Activated naive CD8-positive, alpha-beta T cell treated with anti-CD3 and anti-CD28 coated beads, Interleukin-2, amount 50 U/mL, for 24 hours (primary cell): ENCODE data around the gene RASGRP4.
"Not testable (repeated sequence)": the region's sequence is repeated elsewhere in the genome, so short reads cannot be mapped to it uniquely, and the experiment has no call there.

Source experiments
- ATAC-seq: fragments of 150-1000 bp; cut with Tn5 transposase; one replicate; pipeline ENCODE4 v1.10.0; 2021
- DNase-seq: peaks from one replicate; pipeline ENCODE4 v3.0.0; 2021
- H3K27ac Mint-ChIP-seq: one replicate; pipeline ENCODE4 v1.8.0; 2021; ENCODE audit warnings: mild to moderate bottlenecking, mixed read lengths
- H3K27me3 Mint-ChIP-seq: one replicate; pipeline ENCODE4 v1.8.0; 2021; ENCODE audit warnings: mixed read lengths
- H3K36me3 Mint-ChIP-seq: one replicate; pipeline ENCODE4 v1.8.0; 2021; ENCODE audit warnings: low read depth, mixed read lengths
- H3K4me1 Mint-ChIP-seq: one replicate; pipeline ENCODE4 v1.8.0; 2021; ENCODE audit warnings: mixed read lengths
- H3K4me3 Mint-ChIP-seq: one replicate; pipeline ENCODE4 v1.8.0; 2021; ENCODE audit warnings: mild to moderate bottlenecking, moderate library complexity, mixed read lengths
- H3K9me3 Mint-ChIP-seq: one replicate; pipeline ENCODE4 v1.8.0; 2021; ENCODE audit warnings: mixed read lengths

RASGRP4 gene

GRCh38 chr19:38383743-38384142 is 42.3 kb downstream of the RASGRP4 start:
- Mint-ChIP-seq H3K27me3 (peaks cover 9% of the 10 kb centered on the region), H3K36me3 (peaks cover 59% of the 10 kb centered on the region), H3K9me3 (no peaks in the 10 kb centered on the region), H3K27ac (no peak overlapping the region), H3K4me1 (peaks cover 13% of the 10 kb centered on the region), H3K4me3 (no peak overlapping the region)
- ATAC-seq (no peak), DNase-seq (no peak)

DNA sequence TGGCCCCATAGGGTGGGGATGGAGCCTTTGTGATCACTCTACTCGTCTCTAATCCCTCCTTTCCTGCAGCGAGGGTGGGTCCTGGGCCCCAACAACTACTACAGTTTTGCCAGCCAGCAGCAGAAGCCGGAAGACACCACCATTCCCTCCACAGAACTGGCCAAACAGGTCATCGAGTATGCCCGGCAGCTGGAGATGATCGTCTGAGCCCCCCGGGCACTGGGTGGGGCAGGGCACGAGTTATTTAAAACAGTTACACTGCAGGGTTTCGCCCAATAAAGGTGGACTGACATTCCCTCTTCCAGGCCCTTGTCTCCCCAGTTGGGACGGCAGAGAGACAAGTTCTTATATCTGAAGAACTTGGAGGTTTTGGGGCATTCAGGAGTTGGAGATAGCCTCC is 42.8 kb downstream of the RASGRP4 start:
- no peak for DNase-seq
- Mint-ChIP-seq H3K4me1 (peaks cover 12% of the 10 kb centered on the region), H3K4me3 (no peak overlapping the region), H3K27me3 (peaks cover 8% of the 10 kb centered on the region), H3K27ac (no peak overlapping the region), H3K9me3 (no peaks in the 10 kb centered on the region), H3K36me3 (peaks cover 63% of the 10 kb centered on the region)
- no peak for ATAC-seq

DNA sequence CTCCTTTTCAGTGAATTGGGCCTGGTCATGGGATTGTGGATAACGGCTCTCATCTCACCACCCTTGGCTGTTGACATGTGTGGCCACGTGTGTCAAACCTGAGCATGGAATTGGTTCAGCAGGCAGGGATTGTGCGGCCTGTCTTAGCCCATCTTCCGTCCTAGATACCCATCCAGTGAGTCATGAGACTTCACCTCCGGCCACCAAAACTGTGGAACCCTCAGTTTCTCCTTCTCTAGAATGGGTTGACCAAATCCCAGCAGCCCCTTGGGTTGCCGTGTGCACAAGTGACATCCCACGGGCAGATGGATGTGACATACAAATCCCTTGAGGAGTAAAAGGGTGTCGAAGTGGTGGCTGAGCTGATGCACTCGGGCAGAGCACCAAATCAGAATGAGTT is 44.9 kb downstream of the RASGRP4 start:
- Mint-ChIP-seq H3K27ac (no peak overlapping the region), H3K9me3 (no peaks in the 10 kb centered on the region), H3K36me3 (peaks cover 69% of the 10 kb centered on the region), H3K27me3 (no peaks in the 10 kb centered on the region), H3K4me1 (peaks cover 12% of the 10 kb centered on the region), H3K4me3 (no peak overlapping the region)
- DNase-seq, result no peak
- ATAC-seq, result no peak

GRCh38 chr19:38378866-38379265 is 47.2 kb downstream of the RASGRP4 start:
- no peak for DNase-seq
- no peaks in the 10 kb centered on the region for H3K9me3 Mint-ChIP-seq
- no peak for ATAC-seq
- no peak overlapping the region for H3K4me3 Mint-ChIP-seq
- H3K27me3 Mint-ChIP-seq, result no peaks in the 10 kb centered on the region
- H3K27ac Mint-ChIP-seq, result no peak overlapping the region
- peaks cover 71% of the 10 kb centered on the region for H3K36me3 Mint-ChIP-seq
- peaks cover 27% of the 10 kb centered on the region for H3K4me1 Mint-ChIP-seq

- DNase-seq, result no peak
- H3K9me3 Mint-ChIP-seq, result no peaks in the 10 kb centered on the region
- peaks cover 27% of the 10 kb centered on the region for H3K4me1 Mint-ChIP-seq
- peaks cover 53% of the 10 kb centered on the region for H3K36me3 Mint-ChIP-seq
- no peak overlapping the region for H3K27ac Mint-ChIP-seq
- no peaks in the 10 kb centered on the region for H3K27me3 Mint-ChIP-seq
- no peak for ATAC-seq
- no peak overlapping the region for H3K4me3 Mint-ChIP-seq
Measured at GRCh38 chr19:38377052-38377451, 49.0 kb downstream of the RASGRP4 start.

DNA sequence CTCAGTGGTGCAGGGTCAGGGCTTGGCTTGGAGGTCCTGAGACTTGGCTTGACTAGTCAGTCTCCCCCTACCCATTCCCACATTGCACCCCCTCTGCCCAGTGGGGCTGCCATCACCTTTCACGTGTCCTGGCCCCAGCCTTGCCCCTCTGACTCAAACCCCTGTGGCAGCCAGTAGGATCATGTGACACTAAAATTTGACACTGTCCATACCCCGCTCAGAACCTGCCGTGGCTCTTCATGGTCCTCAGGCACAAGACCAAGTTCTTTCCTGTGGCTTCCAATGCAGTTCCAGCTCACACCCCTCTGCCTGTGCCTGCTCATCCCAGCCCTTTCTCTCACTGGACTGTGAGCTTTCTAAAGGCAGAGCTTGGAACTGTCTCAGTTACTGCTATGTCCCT is 49.4 kb downstream of the RASGRP4 start:
- Mint-ChIP-seq H3K9me3 (no peaks in the 10 kb centered on the region), H3K4me3 (peak overlapping the region; percentile 98), H3K4me1 (peaks cover 27% of the 10 kb centered on the region), H3K27me3 (no peaks in the 10 kb centered on the region), H3K36me3 (peaks cover 49% of the 10 kb centered on the region), H3K27ac (peak overlapping the region; percentile 55)
- ATAC-seq (no peak), DNase-seq (no peak)

DNA sequence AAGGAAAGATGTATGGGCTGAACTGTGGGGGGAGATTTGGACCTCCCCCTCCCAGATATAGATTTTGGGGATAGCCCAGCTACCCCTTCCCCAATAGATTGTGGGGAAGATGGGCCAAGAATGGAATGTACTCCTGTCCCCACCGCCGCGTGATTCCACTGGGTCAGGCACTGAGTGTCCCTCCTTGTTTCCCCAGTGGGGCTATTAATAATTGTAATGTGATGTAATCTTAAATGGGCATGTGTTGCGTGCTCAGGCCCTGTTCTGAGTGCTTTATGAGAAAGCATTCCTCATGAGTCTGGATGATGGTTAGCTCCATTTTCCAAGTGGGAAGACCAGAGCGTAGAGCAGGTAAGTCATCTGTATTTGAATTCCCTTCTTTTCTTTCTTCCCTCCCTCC is 50.3 kb downstream of the RASGRP4 start:
- ATAC-seq (no peak), DNase-seq (no peak)
- Mint-ChIP-seq H3K9me3 (no peaks in the 10 kb centered on the region), H3K27ac (peak overlapping the region; percentile 97), H3K4me3 (peak overlapping the region; percentile 98), H3K27me3 (no peaks in the 10 kb centered on the region), H3K36me3 (peaks cover 42% of the 10 kb centered on the region), H3K4me1 (peaks cover 27% of the 10 kb centered on the region)

DNA sequence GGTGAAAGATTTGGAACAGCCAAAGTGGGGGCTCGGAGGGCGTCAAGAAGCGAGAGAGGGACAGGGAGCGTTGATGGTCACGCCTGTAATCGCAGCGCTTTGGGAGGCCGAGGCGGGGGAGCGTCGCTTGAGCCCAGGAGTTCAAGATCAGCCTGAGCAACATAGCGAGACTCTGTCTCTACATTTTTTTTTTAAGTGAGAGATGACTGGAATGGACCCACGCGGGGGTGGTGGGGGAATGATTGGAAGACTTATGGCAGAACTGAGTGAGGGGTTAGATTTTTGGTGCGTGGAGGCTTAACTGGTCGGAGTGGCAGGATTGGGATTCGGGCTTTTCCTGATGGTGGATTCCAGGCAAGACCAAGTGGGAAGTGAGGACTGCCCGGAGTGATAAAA is 50.9 kb downstream of the RASGRP4 start:
- Mint-ChIP-seq H3K4me3 (peak overlapping the region; percentile 98), H3K27ac (peak overlapping the region; percentile 97), H3K4me1 (peaks cover 27% of the 10 kb centered on the region), H3K27me3 (no peaks in the 10 kb centered on the region), H3K36me3 (peaks cover 38% of the 10 kb centered on the region), H3K9me3 (no peaks in the 10 kb centered on the region)
- no peak for ATAC-seq
- DNase-seq, result no peak

DNA sequence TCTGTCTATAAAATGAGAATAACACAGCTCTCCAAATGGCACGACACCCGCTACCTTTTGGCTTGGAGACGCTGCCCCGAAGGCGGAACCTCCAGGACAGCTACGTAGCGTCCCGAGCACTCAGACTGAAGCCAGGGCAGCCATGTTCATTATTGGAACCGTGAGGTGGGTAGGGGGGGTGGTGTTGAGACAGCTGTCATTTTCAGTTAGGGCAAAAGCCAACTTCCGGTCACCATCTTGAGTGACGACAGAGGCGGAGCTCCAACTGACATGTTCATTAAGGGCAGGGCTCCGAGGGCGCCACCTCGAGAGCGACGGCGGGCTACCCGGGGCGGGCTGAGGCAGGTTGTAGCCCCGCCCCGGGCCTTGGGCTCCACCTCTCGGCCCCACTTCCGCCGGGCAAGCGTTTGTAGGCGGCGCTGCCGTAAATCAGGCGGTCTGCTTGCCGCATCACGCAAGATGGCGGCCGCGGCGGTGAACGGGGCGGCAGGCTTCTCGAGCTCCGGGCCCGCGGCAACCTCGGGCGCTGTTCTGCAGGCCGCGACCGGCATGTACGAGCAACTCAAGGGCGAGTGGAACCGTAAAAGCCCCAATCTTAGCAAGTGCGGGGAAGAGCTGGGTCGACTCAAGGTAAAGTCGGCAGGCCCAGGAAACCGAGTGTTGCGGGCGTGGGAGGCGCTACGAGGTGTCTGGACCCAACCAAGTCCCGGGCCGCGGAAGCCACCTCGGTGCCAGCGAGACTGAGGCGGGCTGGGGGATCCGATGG is 51.5 kb downstream of the RASGRP4 start, which contains the start of gene PSMD8:
TSS of gene PSMD8 (plus strand) at position 240 of the 766 bp plus-strand sequence. CDS start at position 271, 31 bp downstream.
- Mint-ChIP-seq H3K9me3 (no peaks in the 10 kb centered on the region), H3K27ac (peak within 1 kb of the TSS; percentile 97), H3K4me1 (peaks cover 27% of the 10 kb centered on the region), H3K36me3 (peaks cover 35% of the 10 kb centered on the region), H3K27me3 (no peaks in the 10 kb centered on the region), H3K4me3 (peak within 1 kb of the TSS; percentile 98)
- ATAC-seq (peak; percentile 98), DNase-seq (peak; percentile 98)

- H3K27ac Mint-ChIP-seq, result peak overlapping the region; percentile 77
- H3K4me1 Mint-ChIP-seq, result peaks cover 27% of the 10 kb centered on the region
- ATAC-seq, result no peak
Measured at GRCh38 chr19:38373907-38374331, 52.1 kb downstream of the RASGRP4 start.

GRCh38 chr19:38371081-38371480 is 54.9 kb downstream of the RASGRP4 start:
- Mint-ChIP-seq H3K4me3 (no peak overlapping the region), H3K27me3 (peaks cover 2% of the 10 kb centered on the region), H3K36me3 (peaks cover 13% of the 10 kb centered on the region), H3K27ac (no peak overlapping the region), H3K4me1 (peaks cover 16% of the 10 kb centered on the region), H3K9me3 (no peaks in the 10 kb centered on the region)
- ATAC-seq (no peak), DNase-seq (no peak)

More at GRCh38 chr19:38373907-38374331, 52.1 kb downstream of the RASGRP4 start:
- H3K4me3 Mint-ChIP-seq, result peak overlapping the region; percentile 98
- H3K9me3 Mint-ChIP-seq, result no peaks in the 10 kb centered on the region
- H3K27me3 Mint-ChIP-seq, result no peaks in the 10 kb centered on the region
- DNase-seq, result no peak
- peaks cover 30% of the 10 kb centered on the region for H3K36me3 Mint-ChIP-seq

DNA sequence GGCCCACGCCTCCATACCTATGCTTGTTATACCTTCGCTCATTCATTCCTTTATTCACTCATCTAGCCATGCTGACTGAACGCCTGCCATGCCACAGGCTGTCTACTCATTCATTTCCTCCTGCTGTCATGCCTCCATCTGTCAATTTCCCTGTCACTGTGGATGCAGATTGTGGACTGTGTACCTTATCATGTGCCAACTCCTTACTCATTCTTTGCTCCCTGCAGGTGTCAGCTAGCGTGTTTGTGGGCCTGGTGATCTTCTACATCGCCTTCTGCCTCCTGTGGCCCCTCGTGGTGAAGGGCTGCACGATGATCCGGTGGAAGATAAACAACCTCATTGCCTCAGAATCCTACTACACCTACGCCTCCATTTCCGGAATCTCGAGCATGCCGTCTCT is 55.7 kb downstream of the RASGRP4 start:
- peaks cover 7% of the 10 kb centered on the region for H3K36me3 Mint-ChIP-seq
- peaks cover 9% of the 10 kb centered on the region for H3K4me1 Mint-ChIP-seq
- no peak overlapping the region for H3K4me3 Mint-ChIP-seq
- H3K27ac Mint-ChIP-seq, result no peak overlapping the region
- H3K9me3 Mint-ChIP-seq, result no peaks in the 10 kb centered on the region
- ATAC-seq (no peak), DNase-seq (no peak)
- peaks cover 2% of the 10 kb centered on the region for H3K27me3 Mint-ChIP-seq

GRCh38 chr19:38369584-38369983 is 56.4 kb downstream of the RASGRP4 start:
- Mint-ChIP-seq H3K27ac (no peak overlapping the region), H3K4me1 (peaks cover 4% of the 10 kb centered on the region), H3K27me3 (peaks cover 2% of the 10 kb centered on the region), H3K9me3 (no peaks in the 10 kb centered on the region), H3K4me3 (no peak overlapping the region), H3K36me3 (peaks cover under 1% of the 10 kb centered on the region)
- ATAC-seq (no peak), DNase-seq (no peak)

DNA sequence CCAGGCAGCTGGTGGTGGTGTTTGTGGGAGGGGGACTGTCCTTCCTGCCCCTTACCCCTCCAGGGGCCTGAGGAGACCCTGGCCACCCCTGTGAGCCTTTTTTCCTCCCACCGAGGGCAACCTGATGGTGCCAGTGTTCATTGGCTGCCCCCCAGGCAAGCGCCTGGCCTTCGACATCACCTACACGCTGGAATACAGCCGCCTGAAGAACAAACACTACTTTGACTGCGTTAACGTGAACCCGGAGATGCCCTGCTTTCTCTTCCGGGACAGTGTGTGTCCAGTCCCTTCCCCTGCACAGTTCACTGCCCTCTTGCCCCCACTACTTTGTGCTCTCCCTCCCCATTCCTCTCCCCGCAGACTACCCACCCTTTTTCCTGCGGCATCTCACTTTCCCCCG is 59.0 kb downstream of the RASGRP4 start:
- H3K9me3 Mint-ChIP-seq, result no peaks in the 10 kb centered on the region
- ATAC-seq, result no peak
- H3K4me3 Mint-ChIP-seq, result no peak overlapping the region
- peaks cover 7% of the 10 kb centered on the region for H3K27me3 Mint-ChIP-seq
- H3K36me3 Mint-ChIP-seq, result no peaks in the 10 kb centered on the region
- no peak overlapping the region for H3K27ac Mint-ChIP-seq
- H3K4me1 Mint-ChIP-seq, result peaks cover 6% of the 10 kb centered on the region
- DNase-seq, result no peak

- peaks cover 30% of the 10 kb centered on the region for H3K27me3 Mint-ChIP-seq
- H3K9me3 Mint-ChIP-seq, H3K36me3 Mint-ChIP-seq, DNase-seq, H3K27ac Mint-ChIP-seq, ATAC-seq: not testable (repeated sequence)
- H3K4me3 Mint-ChIP-seq, result peak overlapping the region; percentile 14
- peaks cover 13% of the 10 kb centered on the region for H3K4me1 Mint-ChIP-seq
Measured at GRCh38 chr19:38362946-38363688, 62.9 kb downstream of the RASGRP4 start.
